ACC112 (cell line): ENCODE measurements around the gene RCVRN.

ENCODE experiments used
- H2AFZ ChIP-seq: fragments of 200-600 bp; sonication (generic); one replicate; pipeline ENCODE4 v1.6.0; 2017; ENCODE audit warnings: antibody characterized with exemption, low read length; ENCODE audit not compliant: unreplicated experiment
- H3K27ac ChIP-seq: fragments of 200-600 bp; sonication (generic); 2 replicates; pipeline ENCODE4 v1.5.1; 2014; ENCODE audit warnings: low read depth, mild to moderate bottlenecking, antibody characterized with exemption, low read length, moderate library complexity
- H3K27me3 ChIP-seq: fragments of 200-600 bp; sonication (generic); 2 replicates; pipeline ENCODE4 v1.6.1; 2014; ENCODE audit warnings: mild to moderate bottlenecking, antibody characterized with exemption, low read length, moderate library complexity, mixed read lengths; ENCODE audit not compliant: insufficient read depth
- H3K36me3 ChIP-seq: fragments of 200-600 bp; sonication (generic); 2 replicates; pipeline ENCODE4 v1.6.1; 2016; ENCODE audit warnings: mild to moderate bottlenecking, antibody characterized with exemption, low read length, moderate library complexity, mixed read lengths; ENCODE audit not compliant: insufficient read depth
- H3K4me1 ChIP-seq: fragments of 200-600 bp; sonication (generic); one replicate; pipeline ENCODE4 v1.6.1; 2016; ENCODE audit warnings: low read length, mixed read lengths; ENCODE audit not compliant: insufficient read depth, unreplicated experiment, control insufficient read depth
- H3K4me3 ChIP-seq: fragments of 200-600 bp; sonication (generic); 2 replicates; pipeline ENCODE4 v1.5.1; 2014; ENCODE audit warnings: mild to moderate bottlenecking, low read depth, low read length
- H3K79me2 ChIP-seq: fragments of 200-600 bp; sonication (generic); one replicate; pipeline ENCODE4 v1.6.0; 2016; ENCODE audit warnings: low read length; ENCODE audit not compliant: control insufficient read depth, unreplicated experiment, insufficient read depth

The RCVRN gene

DNA sequence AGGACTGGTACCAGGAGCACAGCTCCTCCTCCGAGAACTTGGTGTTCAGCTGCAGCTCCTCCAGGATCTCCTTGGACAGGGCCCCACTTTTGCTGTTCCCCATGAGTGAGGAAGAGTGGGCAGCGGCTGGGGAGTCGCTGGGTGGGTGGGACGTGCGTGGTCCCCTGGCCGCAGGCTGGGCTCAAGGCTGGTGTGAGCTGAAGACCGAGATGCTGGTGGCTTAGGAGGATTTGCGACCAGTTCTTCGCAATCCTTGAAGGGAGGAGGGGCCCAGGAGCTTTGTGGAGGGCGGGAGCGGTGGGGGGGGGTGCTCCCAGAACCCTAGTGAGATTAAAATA lies at the start of gene RCVRN:
Gene RCVRN, minus strand, starts transcription at position 194 of the 338 bp plus-strand sequence. Its CDS starts 91 bp downstream, at position 103.
- H3K27ac ChIP-seq: no peak within 1 kb of the TSS
- no peaks in the 10 kb centered on the region for H3K27me3 ChIP-seq
- no peak within 1 kb of the TSS for H3K4me3 ChIP-seq
- no peaks in the 10 kb centered on the region for H3K79me2 ChIP-seq
- peaks cover 5% of the 10 kb centered on the region for H3K4me1 ChIP-seq
- H3K36me3 ChIP-seq: no peaks in the 10 kb centered on the region
- H2AFZ ChIP-seq: no peak within 1 kb of the TSS

DNA sequence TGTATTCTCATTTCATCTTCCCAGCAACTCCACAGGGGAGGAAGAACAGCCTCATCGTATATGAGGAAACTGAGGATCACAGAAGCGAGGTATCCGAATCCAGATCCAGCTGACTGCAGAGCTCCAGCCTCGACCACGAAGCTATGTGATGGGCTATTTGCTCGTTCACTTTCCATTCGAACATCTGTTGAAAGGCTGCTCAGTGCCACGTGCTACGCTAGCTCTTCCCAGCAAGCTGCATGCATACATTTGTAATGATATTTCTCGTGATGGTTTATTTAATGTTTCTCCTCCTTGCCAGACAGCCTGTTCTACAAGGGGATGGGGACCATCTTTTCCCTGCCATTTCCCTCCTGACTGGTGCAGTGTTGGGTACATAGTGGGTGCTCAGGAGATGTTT lies 48.4 kb upstream of the RCVRN start:
- no peak overlapping the region for H2AFZ ChIP-seq
- no peaks in the 10 kb centered on the region for H3K27me3 ChIP-seq
- H3K27ac ChIP-seq: no peak overlapping the region
- no peak overlapping the region for H3K4me3 ChIP-seq
- no peaks in the 10 kb centered on the region for H3K36me3 ChIP-seq
- no peaks in the 10 kb centered on the region for H3K79me2 ChIP-seq
- H3K4me1 ChIP-seq: no peaks in the 10 kb centered on the region

GRCh38 chr17:9951803-9952202 lies 46.7 kb upstream of the RCVRN start:
- Histone ChIP-seq H3K4me3 (no peak overlapping the region), H3K4me1 (no peaks in the 10 kb centered on the region), H3K79me2 (no peaks in the 10 kb centered on the region), H2AFZ (no peak overlapping the region), H3K27ac (no peak overlapping the region), H3K36me3 (no peaks in the 10 kb centered on the region), H3K27me3 (no peaks in the 10 kb centered on the region)

GRCh38 chr17:9948928-9949327 lies 43.9 kb upstream of the RCVRN start:
- no peaks in the 10 kb centered on the region for H3K36me3 ChIP-seq

GRCh38 chr17:9944704-9945103 lies 39.6 kb upstream of the RCVRN start:
- H3K4me3 ChIP-seq: no peak overlapping the region
- no peaks in the 10 kb centered on the region for H3K36me3 ChIP-seq
- no peaks in the 10 kb centered on the region for H3K4me1 ChIP-seq
- no peaks in the 10 kb centered on the region for H3K79me2 ChIP-seq
- H3K27ac ChIP-seq: no peak overlapping the region
- no peaks in the 10 kb centered on the region for H3K27me3 ChIP-seq
- no peak overlapping the region for H2AFZ ChIP-seq

More at GRCh38 chr17:9948928-9949327, 43.9 kb upstream of the RCVRN start:
- Histone ChIP-seq H2AFZ (no peak overlapping the region), H3K4me3 (no peak overlapping the region), H3K4me1 (no peaks in the 10 kb centered on the region), H3K27ac (no peak overlapping the region), H3K27me3 (no peaks in the 10 kb centered on the region), H3K79me2 (no peaks in the 10 kb centered on the region)

DNA sequence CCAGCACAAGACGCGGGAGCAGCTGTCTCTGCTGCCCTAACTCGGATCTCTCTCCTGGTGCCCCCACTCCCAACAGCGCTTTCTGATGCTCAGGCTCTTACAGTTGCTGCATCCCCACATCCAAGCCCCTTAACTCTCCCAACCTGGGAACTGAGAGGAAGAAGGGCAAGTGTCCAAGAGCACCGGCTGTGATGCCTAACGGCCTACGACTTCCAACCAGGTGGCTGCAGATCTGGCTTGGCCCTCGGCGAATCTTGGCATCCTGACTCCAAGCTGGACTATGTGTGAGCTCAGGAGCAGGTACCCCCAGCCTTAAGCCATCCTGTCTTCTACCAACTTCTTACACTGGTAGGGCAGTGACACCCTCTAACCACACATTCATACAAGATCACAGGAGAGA lies 38.3 kb upstream of the RCVRN start:
- no peak overlapping the region for H2AFZ ChIP-seq
- H3K4me1 ChIP-seq: no peaks in the 10 kb centered on the region
- H3K79me2 ChIP-seq: no peaks in the 10 kb centered on the region
- H3K4me3 ChIP-seq: no peak overlapping the region
- H3K36me3 ChIP-seq: no peaks in the 10 kb centered on the region
- H3K27ac ChIP-seq: no peak overlapping the region
- no peaks in the 10 kb centered on the region for H3K27me3 ChIP-seq

DNA sequence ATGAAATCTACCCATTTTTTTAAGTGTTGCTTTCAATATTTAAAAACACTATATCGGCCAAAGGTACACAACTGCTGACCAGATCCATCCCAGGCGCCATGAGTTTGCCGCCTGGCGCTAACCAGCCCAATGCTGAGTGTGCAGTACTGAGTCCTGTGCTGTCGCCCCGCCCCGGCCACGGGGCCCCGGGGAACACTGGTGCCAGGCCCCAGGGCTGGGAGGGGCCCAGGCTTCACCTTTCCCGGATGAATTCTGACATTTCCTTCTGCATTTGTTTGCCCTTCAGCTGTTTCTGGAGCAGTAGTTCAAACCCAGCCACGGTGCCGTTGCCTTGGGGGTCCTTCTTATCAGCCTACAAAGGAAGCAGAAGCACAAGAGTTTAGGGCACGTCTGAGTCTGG lies 37.8 kb upstream of the RCVRN start:
- H3K27ac ChIP-seq: no peak overlapping the region
- H2AFZ ChIP-seq: no peak overlapping the region
- H3K4me3 ChIP-seq: no peak overlapping the region
- no peaks in the 10 kb centered on the region for H3K4me1 ChIP-seq
- H3K36me3 ChIP-seq: no peaks in the 10 kb centered on the region
- no peaks in the 10 kb centered on the region for H3K27me3 ChIP-seq
- H3K79me2 ChIP-seq: no peaks in the 10 kb centered on the region

- Histone ChIP-seq H3K4me3 (no peak overlapping the region), H3K27me3 (no peaks in the 10 kb centered on the region), H3K36me3 (no peaks in the 10 kb centered on the region), H2AFZ (no peak overlapping the region), H3K4me1 (no peaks in the 10 kb centered on the region), H3K79me2 (no peaks in the 10 kb centered on the region), H3K27ac (no peak overlapping the region)
Measured at GRCh38 chr17:9941305-9941704, 36.2 kb upstream of the RCVRN start.

DNA sequence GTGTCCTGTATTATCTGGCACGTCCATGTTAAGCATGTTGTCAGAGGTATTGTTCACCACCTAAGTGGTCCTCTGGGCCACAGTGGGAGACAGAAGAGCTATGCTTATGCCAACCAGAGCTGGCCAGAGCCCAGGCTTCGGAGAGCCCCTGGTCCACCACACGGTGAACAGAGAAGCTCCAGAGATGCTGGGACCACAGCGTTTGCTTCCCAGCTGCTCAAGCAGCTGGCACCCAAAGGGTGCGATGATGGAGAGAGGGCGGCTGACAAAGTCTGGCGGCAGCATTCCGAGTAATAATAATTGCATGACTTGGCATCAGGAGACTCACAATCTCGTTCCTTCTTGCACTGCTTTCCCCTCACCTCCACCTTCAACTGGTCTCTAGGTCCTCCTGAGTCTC lies 35.8 kb upstream of the RCVRN start:
- H3K36me3 ChIP-seq: no peaks in the 10 kb centered on the region

GRCh38 chr17:9938764-9939163 lies 33.7 kb upstream of the RCVRN start:
- Histone ChIP-seq H3K27me3 (no peaks in the 10 kb centered on the region), H3K4me3 (no peak overlapping the region), H2AFZ (no peak overlapping the region), H3K79me2 (no peaks in the 10 kb centered on the region), H3K36me3 (no peaks in the 10 kb centered on the region), H3K27ac (no peak overlapping the region), H3K4me1 (no peaks in the 10 kb centered on the region)

More for the DNA sequence above, 35.8 kb upstream of the RCVRN start:
- H2AFZ ChIP-seq: no peak overlapping the region
- H3K4me1 ChIP-seq: no peaks in the 10 kb centered on the region
- no peak overlapping the region for H3K27ac ChIP-seq
- H3K4me3 ChIP-seq: no peak overlapping the region
- no peaks in the 10 kb centered on the region for H3K27me3 ChIP-seq
- H3K79me2 ChIP-seq: no peaks in the 10 kb centered on the region

DNA sequence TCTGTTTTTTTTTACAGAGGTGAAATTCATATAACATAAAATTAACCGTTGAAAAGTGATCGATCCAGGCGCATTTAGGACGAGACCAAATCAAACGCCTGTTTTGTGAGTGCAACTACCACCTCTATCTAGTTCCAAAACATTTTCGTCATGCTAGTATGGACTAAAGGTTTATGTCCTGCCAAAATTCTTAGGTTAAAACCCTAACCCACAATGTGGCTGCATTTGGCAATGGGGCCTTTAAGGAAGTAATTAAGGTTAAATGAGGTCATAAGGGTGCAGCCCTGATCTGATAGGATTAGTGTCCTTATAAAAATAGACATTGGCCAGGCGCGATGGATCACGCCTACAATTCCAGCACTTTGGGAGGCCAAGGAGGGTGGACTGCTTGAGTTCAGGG lies 32.8 kb upstream of the RCVRN start:
- H2AFZ ChIP-seq: no peak overlapping the region
- H3K27ac ChIP-seq: no peak overlapping the region
- no peaks in the 10 kb centered on the region for H3K79me2 ChIP-seq
- H3K4me1 ChIP-seq: no peaks in the 10 kb centered on the region
- no peak overlapping the region for H3K4me3 ChIP-seq
- no peaks in the 10 kb centered on the region for H3K27me3 ChIP-seq
- no peaks in the 10 kb centered on the region for H3K36me3 ChIP-seq
